Activated T-helper 17 cell treated with anti-CD3 and anti-CD28 coated beads, Interleukin-2, amount 50 U/mL, for 72 hours (primary cell): Measurements from ENCODE around the gene SREBF1. TPM values are rescaled to one million over a fixed set of nuclear protein-coding genes. Genes with fewer than 3 reads are reported as not detected.

Experiments used
- ATAC-seq: fragments of 150-1000 bp; cut with Tn5 transposase; replicated peaks from 2 replicates; pipeline ENCODE4 v1.10.0; 2021; ENCODE audit warnings: mild to moderate bottlenecking, moderate library complexity
- H3K27ac Mint-ChIP-seq: one replicate; pipeline ENCODE4 v1.8.0; 2022; ENCODE audit warnings: mixed read lengths
- H3K27me3 Mint-ChIP-seq: one replicate; pipeline ENCODE4 v1.8.0; 2022; ENCODE audit warnings: mixed read lengths
- H3K36me3 Mint-ChIP-seq: one replicate; pipeline ENCODE4 v1.8.0; 2022; ENCODE audit warnings: low read depth, mild to moderate bottlenecking, mixed read lengths
- H3K4me1 Mint-ChIP-seq: one replicate; pipeline ENCODE4 v1.8.0; 2022; ENCODE audit warnings: mixed read lengths
- H3K4me3 Mint-ChIP-seq: one replicate; pipeline ENCODE4 v1.8.0; 2022; ENCODE audit warnings: mild to moderate bottlenecking, mixed read lengths
- H3K9me3 Mint-ChIP-seq: one replicate; pipeline ENCODE4 v1.8.0; 2022; ENCODE audit warnings: mixed read lengths
- total RNA-seq, 2 donors: library from RNA; stranded (reverse); gene quantifications; one replicate each; pipeline ENCODE4 v1.2.3, GENCODE V29; 2022

SREBF1 gene
- total RNA-seq, 2 donors from 2014 or later: 65.5 to 74.1 TPM

DNA sequence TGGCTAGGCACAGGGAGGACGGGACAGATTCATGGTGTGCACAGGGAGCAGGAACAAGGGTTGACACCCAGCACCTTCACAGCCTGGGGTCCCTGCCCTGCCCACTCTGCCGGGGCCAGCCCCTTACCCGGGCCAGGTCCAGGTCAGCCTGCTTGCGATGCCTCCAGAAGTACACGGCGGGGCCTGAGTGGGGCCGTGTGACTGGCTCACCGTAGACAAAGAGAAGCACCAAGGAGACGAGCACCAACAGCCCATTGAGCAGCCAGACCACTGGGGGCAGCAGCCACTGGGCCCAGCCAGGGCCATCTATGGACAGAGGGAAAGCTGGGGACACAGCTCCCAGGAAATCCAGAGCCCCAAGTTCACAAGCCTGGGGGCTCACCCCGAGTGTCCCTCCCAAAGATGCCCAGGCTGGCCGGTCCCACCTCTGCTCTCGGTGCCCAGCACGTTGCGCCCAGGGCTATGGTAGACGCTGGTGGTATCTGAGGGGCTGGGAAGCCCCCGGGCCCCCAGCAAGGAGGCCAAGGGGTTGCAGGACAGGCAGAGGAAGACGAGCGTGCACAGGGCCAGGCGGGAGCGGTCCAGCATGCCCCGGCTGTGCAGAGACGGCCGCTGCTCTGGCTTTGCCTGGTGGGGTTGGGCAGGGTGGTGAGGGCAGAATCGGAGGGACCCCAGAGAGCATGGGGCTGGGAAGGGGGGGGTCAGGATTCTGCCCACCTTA, 19.8 kb downstream of the SREBF1 start:
- peaks cover 70% of the 10 kb centered on the region for H3K36me3 Mint-ChIP-seq

DNA sequence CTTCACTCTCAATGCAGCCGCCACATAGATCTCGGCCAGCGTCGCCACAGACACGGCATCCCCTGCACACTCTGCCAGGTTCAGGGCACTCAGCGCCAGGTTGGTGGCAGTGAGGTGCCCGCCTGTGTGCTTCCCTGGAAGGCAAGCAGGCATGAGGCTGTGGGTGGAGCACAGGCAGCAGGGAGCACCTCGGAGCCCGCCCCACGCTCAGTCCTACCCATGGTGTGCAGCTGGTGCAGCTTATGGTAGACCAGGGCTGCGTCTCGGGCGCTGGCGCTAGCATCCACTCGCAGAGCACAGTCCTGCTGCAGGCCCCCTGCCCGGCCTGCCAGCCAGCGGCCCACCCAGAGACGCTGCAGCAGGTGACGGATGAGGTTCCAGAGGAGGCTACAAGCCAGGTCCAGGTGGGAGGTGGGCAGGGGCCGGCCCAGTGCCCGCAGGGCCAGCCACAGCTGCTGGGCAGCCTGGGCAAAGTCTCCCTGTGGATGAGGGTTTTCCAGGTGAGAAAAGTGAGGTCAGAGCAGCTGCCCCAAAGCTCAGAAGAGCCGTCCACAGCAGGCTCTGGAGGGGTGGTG, 20.5 kb downstream of the SREBF1 start:
- Mint-ChIP-seq H3K36me3 (peaks cover 77% of the 10 kb centered on the region), H3K4me1 (peaks cover 24% of the 10 kb centered on the region), H3K27ac (no peak overlapping the region), H3K27me3 (no peaks in the 10 kb centered on the region), H3K4me3 (no peak overlapping the region), H3K9me3 (no peaks in the 10 kb centered on the region)
- ATAC-seq: no peak

More for the DNA sequence above, 19.8 kb downstream of the SREBF1 start:
- Mint-ChIP-seq H3K4me3 (no peak overlapping the region), H3K27me3 (no peaks in the 10 kb centered on the region), H3K27ac (no peak overlapping the region), H3K4me1 (peaks cover 24% of the 10 kb centered on the region), H3K9me3 (no peaks in the 10 kb centered on the region)
- no peak for ATAC-seq

DNA sequence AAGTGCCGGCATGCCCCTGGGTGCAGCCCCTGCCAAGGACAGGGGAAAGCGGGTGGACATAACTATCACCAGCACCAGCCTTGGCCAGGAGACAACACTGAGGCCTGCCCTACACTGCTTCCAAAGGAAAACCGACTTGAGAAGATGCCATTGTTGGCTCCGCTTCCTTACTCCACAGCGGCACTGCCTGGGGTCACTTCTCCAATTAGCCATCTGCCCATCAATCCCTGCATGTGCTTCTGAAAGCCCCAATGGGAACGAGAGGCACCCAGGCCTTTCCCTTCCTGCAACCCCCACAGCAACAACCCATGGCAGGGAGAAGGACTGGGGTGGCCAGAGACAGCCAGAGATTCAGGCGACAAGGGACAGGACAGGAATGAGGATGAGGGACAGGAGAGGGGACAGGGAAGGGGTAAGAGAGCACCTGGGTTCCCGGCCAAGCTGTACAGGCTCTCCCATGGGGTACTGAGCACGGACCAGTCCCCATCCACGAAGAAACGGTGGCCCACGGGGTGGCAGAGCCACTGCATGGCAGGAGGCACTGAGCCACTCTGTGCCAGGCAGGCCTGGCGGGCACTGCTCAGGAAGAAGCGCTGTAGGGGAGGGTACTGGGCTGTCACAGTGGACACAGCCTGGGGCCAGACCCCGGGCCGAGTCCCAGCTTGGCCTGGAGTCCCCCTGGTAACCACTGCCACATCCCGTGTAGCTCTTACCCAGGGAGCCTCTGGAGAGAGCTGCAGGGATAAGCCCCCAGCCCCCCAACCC, 21.2 kb downstream of the SREBF1 start:
- Mint-ChIP-seq H3K4me1 (peaks cover 18% of the 10 kb centered on the region), H3K36me3 (peaks cover 84% of the 10 kb centered on the region), H3K9me3 (no peaks in the 10 kb centered on the region), H3K27ac (no peak overlapping the region), H3K27me3 (no peaks in the 10 kb centered on the region), H3K4me3 (no peak overlapping the region)
- no peak for ATAC-seq

DNA sequence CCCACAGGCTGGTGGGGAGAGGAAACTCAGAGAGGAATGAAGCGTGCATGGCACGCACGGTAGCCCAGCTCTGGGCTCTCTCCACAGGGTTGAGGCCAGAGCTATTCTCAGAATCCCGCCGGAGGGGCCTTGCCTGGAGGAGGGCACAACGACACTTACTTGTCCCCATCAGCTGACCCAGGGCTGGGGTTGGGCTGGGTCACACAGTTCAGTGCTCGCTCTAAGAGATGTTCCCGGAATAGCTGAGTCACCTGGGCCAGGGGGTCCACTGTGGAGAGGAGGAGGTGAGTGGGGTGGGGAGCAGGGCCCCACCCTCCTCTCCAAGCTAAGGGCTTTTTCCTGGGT, 21.8 kb downstream of the SREBF1 start:
- no peak overlapping the region for H3K4me3 Mint-ChIP-seq
- ATAC-seq: no peak
- no peaks in the 10 kb centered on the region for H3K27me3 Mint-ChIP-seq
- peaks cover 13% of the 10 kb centered on the region for H3K4me1 Mint-ChIP-seq
- peaks cover 80% of the 10 kb centered on the region for H3K36me3 Mint-ChIP-seq
- H3K27ac Mint-ChIP-seq: no peak overlapping the region
- H3K9me3 Mint-ChIP-seq: no peaks in the 10 kb centered on the region

DNA sequence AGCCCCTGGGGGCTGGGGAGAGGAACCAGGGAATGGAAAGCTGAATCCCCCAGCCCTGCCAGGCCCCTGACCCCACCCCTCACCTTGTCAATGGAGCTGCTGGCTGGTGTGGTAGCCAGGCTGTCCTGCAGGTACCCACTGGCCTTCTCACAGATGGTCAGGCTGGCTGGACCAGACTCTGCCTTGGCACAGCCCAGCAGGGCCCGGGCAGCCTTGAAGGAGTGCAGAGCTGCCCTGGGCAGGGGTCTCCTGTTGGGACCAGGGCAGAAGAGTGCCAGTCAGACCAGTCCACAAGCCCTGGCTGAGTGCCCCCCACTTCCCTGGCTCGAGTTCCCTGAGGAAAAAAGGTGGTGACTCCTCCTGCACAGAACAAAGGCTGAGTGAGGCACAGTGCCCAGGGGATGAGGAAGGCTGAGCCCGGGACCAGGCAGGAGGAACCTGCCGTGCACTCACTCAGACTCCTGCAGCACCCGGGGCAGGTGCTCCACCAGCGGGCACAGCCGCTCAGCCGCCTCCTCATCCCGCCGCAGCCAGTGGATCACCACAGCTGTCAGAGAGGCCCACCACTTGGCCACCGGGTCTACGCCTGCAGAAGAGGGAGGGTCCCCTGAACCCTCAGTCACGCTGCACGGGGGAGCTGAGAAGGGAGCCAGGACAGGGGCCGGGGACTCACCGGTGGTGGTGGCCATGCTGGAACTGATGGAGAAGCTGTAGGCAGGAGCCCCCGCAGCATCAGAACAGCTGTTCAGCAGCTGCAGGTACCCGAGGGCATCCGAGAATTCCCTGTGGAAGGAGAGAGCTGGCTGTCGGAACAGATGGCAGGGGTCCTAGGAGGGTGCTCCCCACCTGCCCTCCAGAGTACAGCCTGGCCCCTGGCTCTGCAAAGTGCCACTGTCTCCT, 22.4 kb downstream of the SREBF1 start:
- H3K27me3 Mint-ChIP-seq: no peaks in the 10 kb centered on the region
- H3K9me3 Mint-ChIP-seq: no peaks in the 10 kb centered on the region
- no peak for ATAC-seq
- H3K4me1 Mint-ChIP-seq: peaks cover 7% of the 10 kb centered on the region
- H3K4me3 Mint-ChIP-seq: no peak overlapping the region
- no peak overlapping the region for H3K27ac Mint-ChIP-seq
- H3K36me3 Mint-ChIP-seq: peaks cover 74% of the 10 kb centered on the region

DNA sequence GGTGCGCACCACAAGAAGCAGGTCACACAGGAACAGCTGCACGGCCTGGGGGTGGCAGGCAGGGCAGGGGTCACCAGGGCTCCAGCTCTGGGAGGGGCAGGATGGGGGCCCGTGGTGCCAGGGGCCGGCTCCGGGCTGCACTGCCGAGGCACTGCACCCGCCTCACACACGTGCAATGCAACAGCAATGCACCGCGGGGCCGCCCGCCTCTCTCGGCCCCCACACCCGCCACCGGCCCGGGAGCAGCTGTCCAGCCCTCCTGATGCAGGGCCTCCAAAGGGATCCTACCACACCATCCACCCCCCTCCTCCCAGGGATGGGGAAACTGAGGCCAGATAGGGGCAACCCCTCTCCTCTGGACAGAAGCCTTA, 23.1 kb downstream of the SREBF1 start:
- Mint-ChIP-seq H3K4me1 (peaks cover 2% of the 10 kb centered on the region), H3K9me3 (no peaks in the 10 kb centered on the region), H3K27ac (no peak overlapping the region), H3K36me3 (peaks cover 67% of the 10 kb centered on the region), H3K4me3 (no peak overlapping the region), H3K27me3 (no peaks in the 10 kb centered on the region)
- no peak for ATAC-seq

DNA sequence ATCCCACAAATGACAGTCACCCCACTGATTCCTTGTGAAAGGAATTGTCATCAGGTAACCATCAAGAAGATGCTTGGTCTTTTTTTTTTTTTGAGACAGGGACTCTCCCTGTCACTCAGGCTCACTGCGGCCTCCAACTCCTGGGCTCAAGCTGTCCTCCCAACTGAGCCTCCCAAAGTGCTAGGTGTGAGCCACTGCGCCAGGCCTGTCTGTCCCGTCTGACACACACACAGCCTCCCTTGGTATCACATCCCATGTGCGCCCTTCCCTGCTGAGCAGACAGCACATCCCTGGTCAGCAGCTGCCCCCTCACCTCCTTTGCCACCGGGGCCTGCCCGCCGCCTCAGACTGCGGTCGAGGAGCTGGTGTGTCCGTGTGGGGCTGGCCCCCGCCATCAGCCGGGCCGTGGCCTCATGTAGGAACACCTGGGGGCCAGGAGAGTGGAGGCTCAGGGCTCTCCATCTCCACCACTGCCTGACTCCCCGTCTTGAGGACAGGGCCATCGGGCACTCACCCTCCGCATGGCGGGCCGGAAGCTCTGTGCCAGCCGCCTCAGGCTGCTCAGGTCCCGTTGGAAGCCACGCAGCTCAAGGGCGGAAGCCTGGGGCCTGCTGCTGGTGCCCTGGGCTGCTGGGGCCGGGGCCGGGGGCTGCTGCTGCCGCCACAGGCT, 23.6 kb downstream of the SREBF1 start:
- Mint-ChIP-seq H3K36me3 (peaks cover 62% of the 10 kb centered on the region), H3K9me3 (no peaks in the 10 kb centered on the region), H3K27ac (no peak overlapping the region), H3K4me3 (no peak overlapping the region), H3K27me3 (no peaks in the 10 kb centered on the region), H3K4me1 (no peaks in the 10 kb centered on the region)
- ATAC-seq: peak; percentile 27

DNA sequence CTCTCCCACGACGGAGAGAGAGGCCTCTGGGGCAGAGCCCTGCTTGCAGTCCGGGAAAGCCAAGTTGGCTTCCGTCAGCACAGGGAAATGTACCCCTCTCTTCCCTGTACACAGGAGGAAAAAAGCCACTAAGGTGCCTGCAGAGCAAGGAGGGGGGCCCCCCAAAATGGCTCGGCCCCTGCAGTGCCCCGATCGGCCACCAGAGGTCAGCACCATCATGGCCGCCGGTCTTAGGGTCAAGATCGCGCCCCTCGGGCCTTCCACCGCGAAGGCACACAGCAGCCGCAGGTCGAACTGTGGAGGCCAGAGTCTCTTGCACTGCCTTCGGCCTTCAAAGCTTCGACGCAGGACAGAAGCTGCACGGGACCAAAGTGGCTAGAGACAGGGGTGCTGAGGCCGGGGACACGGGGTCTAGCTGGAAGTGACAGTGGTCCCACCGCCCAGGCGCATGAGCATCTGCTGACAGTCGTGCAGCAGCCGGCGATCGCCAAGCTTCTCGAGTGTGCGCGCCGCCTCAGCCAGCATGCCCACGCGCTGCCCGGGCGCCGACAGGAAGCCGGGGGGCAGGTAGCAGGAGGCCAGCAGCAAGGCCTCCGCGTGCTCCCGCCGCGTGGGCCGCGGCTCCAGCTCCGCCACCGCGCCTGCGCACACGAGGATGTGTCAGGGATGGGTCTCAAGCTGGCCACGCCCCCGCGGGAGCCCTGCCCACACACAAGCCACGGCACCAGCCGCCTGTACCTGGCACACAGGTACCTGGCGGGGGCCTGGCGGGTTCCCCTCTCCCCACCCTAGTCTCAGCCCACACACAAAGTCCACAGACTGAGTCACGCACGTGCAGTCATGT, 24.4 kb downstream of the SREBF1 start:
- Mint-ChIP-seq H3K4me3 (no peak overlapping the region), H3K4me1 (no peaks in the 10 kb centered on the region), H3K27me3 (no peaks in the 10 kb centered on the region), H3K9me3 (no peaks in the 10 kb centered on the region), H3K27ac (no peak overlapping the region), H3K36me3 (peaks cover 54% of the 10 kb centered on the region)
- ATAC-seq: peak; percentile 58

DNA sequence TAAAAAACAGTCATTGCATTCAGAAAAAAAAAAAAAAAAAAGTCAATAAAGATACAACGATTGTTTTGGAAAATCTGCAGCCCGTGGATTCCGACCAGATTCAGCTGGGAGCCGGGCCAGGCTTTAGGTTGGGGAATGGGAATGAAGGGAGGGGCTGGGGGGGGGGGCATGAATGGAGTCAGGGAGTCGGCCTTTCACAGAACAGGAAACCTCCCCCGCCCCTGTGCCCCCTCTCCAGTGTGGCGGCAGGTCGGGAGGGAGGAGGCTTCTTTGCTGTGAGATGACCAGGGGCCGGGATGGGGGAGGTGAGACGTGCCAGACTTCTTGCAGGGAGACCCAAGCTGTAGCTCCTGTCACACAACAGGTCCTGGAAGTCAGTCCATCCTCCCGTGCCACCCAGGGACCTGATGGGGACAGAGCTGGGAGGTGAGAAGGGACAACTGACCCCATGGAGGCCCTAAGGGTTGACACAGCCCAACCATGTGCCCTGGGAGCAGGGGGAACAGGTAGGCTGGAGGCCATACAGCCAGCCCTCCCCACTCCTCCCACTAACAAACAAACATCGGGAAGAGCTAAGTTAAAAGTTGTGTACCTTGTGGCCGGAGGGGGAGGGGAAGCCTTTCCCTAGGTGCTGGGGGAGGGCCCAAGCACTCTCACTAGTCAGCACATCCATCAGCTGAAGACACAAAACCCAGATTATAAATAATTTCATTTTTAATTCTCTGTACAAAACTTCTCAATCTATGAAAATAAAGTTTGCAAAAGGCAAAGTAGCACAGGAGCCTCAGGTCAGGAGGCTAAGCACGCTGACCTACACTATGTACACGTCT, 25.2 kb downstream of the SREBF1 start:
- Mint-ChIP-seq H3K27me3 (no peaks in the 10 kb centered on the region), H3K4me3 (no peak overlapping the region), H3K4me1 (no peaks in the 10 kb centered on the region), H3K9me3 (no peaks in the 10 kb centered on the region), H3K36me3 (peaks cover 46% of the 10 kb centered on the region), H3K27ac (no peak overlapping the region)
- peak; percentile 11 for ATAC-seq

DNA sequence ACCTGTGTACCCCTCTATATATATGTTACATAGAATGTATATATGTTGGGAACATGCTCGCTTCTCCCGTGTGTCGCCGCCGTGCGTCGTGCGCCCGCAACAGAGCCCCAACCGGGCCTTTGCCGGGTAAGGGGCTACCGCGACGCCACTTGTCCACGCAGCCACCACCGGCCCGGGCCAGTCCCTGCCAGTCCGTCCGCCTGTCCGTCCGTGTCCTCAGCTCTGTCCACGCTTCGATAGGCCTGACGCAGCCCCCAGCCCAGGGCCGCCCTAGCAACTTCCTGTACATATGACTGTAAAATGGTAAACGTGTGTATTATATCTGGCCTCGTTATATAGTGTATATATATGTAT, 25.9 kb downstream of the SREBF1 start:
- Mint-ChIP-seq H3K27ac (no peak overlapping the region), H3K36me3 (peaks cover 41% of the 10 kb centered on the region), H3K27me3 (no peaks in the 10 kb centered on the region), H3K4me1 (no peaks in the 10 kb centered on the region), H3K4me3 (no peak overlapping the region), H3K9me3 (no peaks in the 10 kb centered on the region)
- ATAC-seq: no peak

DNA sequence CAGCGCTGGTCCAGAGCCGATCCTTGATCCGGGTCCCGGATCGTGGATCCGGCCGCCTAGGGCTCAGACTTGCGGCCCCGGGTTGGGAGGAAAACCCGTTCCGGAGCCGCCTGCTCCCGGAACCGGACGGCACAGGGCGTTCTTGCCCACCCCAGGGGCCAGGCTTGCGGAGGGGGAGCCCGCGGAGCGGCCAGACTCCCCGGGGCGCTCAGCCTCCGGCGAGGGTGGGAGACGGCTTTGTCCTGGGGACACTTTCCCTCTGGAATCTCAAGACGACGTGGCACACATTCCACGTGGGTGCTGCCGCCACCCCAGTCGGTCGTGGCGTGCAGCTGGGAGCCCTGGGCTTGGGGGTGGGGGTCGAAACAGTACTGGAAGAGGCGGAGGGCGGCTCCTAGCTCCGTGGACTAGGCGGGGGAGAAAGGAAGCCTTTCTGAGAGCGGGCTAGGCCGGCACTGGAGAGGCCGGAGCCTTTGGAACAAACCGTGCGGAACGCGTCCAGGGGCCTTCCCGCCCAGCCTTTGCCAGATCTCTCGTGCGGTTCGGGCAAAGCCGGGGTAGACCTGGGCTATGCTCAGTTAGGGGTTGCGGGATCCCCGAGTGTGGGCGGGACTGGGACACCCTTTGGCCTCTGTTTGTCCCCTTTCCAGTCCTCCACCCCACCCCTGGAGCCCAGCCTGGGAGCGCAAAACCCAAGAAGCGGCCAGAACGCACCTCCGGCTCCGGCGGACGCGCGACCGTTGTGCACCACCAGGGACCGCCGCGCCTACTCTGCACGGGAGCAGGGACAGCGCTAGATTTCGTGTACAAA, 26.5 kb downstream of the SREBF1 start:
- no peaks in the 10 kb centered on the region for H3K4me1 Mint-ChIP-seq
- no peak for ATAC-seq
- no peak overlapping the region for H3K27ac Mint-ChIP-seq
- H3K9me3 Mint-ChIP-seq: no peaks in the 10 kb centered on the region
- no peak overlapping the region for H3K4me3 Mint-ChIP-seq
- peaks cover 39% of the 10 kb centered on the region for H3K36me3 Mint-ChIP-seq
- H3K27me3 Mint-ChIP-seq: no peaks in the 10 kb centered on the region

DNA sequence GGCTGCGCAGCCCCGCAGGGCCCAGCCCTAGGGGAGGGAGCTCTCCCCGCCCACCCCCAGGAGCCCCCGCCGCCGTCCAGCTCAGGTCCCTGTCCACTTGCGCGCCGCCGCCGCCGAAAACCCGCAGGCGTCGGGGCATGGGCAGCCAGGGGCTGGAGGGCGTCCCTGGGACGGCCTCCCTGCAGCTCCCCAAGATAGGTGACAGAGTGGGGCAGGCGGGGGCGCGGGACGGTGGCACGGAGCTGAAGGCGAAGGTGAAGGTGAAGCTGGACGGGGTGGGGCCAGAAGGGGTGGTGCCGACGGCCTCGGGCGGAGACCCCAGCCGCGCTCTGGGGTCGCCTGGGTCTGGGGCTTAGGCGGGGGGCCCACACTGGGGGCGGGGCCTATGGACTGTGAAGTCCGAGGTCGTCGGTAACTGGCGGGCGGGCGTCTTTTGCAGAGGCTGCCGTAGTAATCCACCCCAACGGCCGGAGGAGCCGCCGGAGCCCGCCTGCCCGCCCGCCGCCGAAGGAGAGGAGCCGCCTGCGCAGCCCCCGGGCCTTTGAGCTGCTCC, 27.2 kb downstream of the SREBF1 start:
- no peak overlapping the region for H3K4me3 Mint-ChIP-seq
- no peaks in the 10 kb centered on the region for H3K9me3 Mint-ChIP-seq
- no peaks in the 10 kb centered on the region for H3K4me1 Mint-ChIP-seq
- H3K27ac Mint-ChIP-seq: no peak overlapping the region
- H3K36me3 Mint-ChIP-seq: peaks cover 32% of the 10 kb centered on the region
- ATAC-seq: no peak
- H3K27me3 Mint-ChIP-seq: no peaks in the 10 kb centered on the region
